Measurements from ENCODE around the gene PHLPP2.

DNA sequence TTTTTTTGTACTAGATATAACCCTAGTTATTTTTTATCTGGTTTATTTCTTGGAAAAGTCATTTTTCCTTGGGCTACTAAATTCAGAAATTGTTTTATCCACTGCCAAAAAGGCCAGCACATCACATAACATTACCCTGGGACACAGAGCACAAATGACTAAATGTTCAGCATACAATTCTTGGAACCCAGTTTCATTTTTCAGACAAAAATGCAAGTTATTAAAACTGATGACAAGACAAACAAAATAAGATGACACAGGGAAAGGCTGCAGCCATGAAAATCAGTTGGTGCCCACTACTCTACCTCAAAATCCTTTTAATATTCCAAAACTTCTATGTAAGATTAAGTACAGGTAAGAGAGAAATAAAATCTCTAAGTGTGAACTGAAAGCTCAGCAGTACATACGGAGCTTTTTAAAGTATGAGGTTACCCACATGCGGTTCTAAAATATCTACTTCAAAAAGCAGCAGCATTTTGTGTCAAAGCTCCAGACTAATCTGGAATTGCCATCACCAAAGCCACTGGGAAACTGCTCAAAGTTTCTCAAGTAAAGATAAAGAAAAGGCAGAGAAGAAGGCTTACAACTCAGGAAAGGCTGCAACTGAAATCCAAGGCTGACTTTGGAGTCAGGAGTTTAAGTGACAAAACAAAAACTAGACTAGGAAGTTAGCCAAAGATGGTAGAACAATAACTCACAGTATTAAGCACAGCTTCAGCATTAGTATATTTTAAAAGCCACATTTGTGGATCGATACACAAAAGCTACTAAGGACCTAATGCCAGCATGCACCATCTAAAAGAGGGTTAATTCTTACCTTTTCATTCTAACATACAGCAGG, 42.8 kb upstream of the PHLPP2 start:
- TF ChIP-seq POLR2A (IDR thresholded peaks at IDR 0.05) (no peak), CTCF (IDR thresholded peaks at IDR 0.05) (no peak)
